Ishikawa (cell line): ENCODE data around the gene FAHD2B.

Source experiments
- CEBPB ChIP-seq: IDR thresholded peaks from 2 replicates; pipeline ENCODE4 v1.6.1; 2012
- CREB1 ChIP-seq: IDR thresholded peaks from 2 replicates; pipeline ENCODE4 v1.6.1; 2012; ENCODE audit warnings: low read depth
- EGR1 ChIP-seq: IDR thresholded peaks from 2 replicates; pipeline ENCODE4 v1.6.1; 2012
- EP300 ChIP-seq: IDR thresholded peaks from 2 replicates; pipeline ENCODE4 v1.6.1; 2012; ENCODE audit warnings: borderline replicate concordance
- FOXM1 ChIP-seq: IDR thresholded peaks from 2 replicates; pipeline ENCODE4 v1.6.1; 2012; ENCODE audit warnings: low read depth, borderline replicate concordance
- NFIC ChIP-seq: IDR thresholded peaks from 2 replicates; pipeline ENCODE4 v1.6.1; 2012
- RAD21 ChIP-seq: IDR thresholded peaks from 2 replicates; pipeline ENCODE4 v1.6.1; 2012; ENCODE audit warnings: low read depth
- TAF1 ChIP-seq: IDR thresholded peaks from 2 replicates; pipeline ENCODE4 v1.6.1; 2012; ENCODE audit warnings: low read depth, mild to moderate bottlenecking
- TEAD4 ChIP-seq: IDR thresholded peaks from 2 replicates; pipeline ENCODE4 v1.6.1; 2012
- YY1 ChIP-seq: IDR thresholded peaks from 2 replicates; pipeline ENCODE4 v1.6.1; 2012; ENCODE audit warnings: low read depth

DNA sequence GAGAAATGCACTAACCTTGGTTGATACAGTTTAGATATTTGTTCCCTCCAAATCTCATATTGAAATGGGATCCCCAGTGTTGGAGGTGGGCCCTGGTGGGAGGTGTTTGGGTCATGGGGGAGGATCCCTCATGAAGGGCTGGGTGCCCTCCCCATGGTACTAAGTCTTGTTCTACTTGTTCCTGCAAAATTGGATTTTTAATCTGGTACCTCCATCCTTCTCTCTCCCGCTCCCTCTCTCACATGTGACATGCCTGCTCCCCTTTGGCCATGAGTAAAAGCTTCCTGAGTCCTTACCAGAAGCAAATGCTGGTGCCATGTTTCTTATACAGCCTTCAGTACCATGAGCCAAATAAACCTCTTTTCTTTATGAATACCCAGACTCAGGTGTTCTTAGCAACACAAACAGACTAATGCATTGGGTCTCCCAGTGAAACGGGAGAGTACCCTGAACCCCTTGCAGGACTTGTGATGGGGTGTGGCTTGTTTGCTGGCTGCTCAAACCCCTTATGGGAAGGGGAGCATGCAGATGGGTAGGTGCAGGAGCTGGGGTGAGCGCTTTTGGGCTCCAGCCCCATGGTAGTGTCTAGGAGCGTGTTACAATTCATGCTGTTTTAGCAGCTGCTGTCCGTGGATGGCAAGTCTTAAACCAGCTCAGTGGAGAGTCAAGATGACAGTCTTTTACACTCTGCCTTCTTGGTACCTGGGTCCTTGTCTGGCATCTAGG is 27.2 kb downstream of the FAHD2B start:
- TF ChIP-seq RAD21 = no peak
- TF ChIP-seq TEAD4 = no peak
- no peak for TF ChIP-seq EP300
- TF ChIP-seq CREB1 = no peak
- no peak for TF ChIP-seq EGR1
- TF ChIP-seq YY1 = no peak
- TF ChIP-seq TAF1 = no peak
- no peak for TF ChIP-seq NFIC
- no peak for TF ChIP-seq CEBPB
- no peak for TF ChIP-seq FOXM1
